Heart right ventricle (tissue), 16 donors: ENCODE data around the gene ELL3. TPM values are rescaled to one million over a fixed set of nuclear protein-coding genes. Genes with fewer than 3 reads are reported as not detected.
A peak's percentile ranks its signal among the peaks of the same experiment; 100 is the strongest.

Experiments
- ATAC-seq, 8 donors: fragments of 200-7000 bp; cut with Tn5 transposase; one replicate each; pipeline ENCODE4 v1.9.1; 2020; ENCODE audit warnings: mild to moderate bottlenecking in 8 of 8, moderate library complexity in 8 of 8, moderate number of reproducible peaks in 1 of 8
- DNase-seq, 2 donors: peaks; one replicate each; pipeline ENCODE4 v3.0.0-alpha.2; 2020
- H3K27ac ChIP-seq, 10 donors: fragments of 200-600 bp; sonication (generic) in 2 of 10; one replicate each; pipeline versions ENCODE4 v1.5.0 to v1.8.0; 2020 to 2022; ENCODE audit warnings: mild to moderate bottlenecking in 3 of 10
- H3K27me3 ChIP-seq, 7 donors: fragments of 200-600 bp; one replicate each; pipeline ENCODE4 v1.8.0; 2021 to 2022; ENCODE audit warnings: mild to moderate bottlenecking in 2 of 7
- H3K36me3 ChIP-seq, 9 donors: fragments of 200-600 bp; sonication (generic) in 1 of 9; one replicate each; pipeline versions ENCODE4 v1.5.0 to v1.8.0; 2020 to 2022; ENCODE audit warnings: mild to moderate bottlenecking in 2 of 9
- H3K4me1 ChIP-seq, 9 donors: fragments of 200-600 bp; sonication (generic) in 1 of 9; one replicate each; pipeline versions ENCODE4 v1.5.0 to v1.8.0; 2020 to 2022; ENCODE audit warnings: mild to moderate bottlenecking in 4 of 9
- H3K4me3 ChIP-seq, 10 donors: fragments of 200-600 bp; sonication (generic) in 2 of 10; one replicate each; pipeline versions ENCODE4 v1.5.0 to v1.8.0; 2020 to 2022; ENCODE audit warnings: mild to moderate bottlenecking in 7 of 10, moderate library complexity in 2 of 10
- H3K9me3 ChIP-seq, 11 donors: fragments of 200-600 bp in 10 of 11; sonication (generic) in 2 of 11; one replicate each; pipeline versions ENCODE4 v1.5.0 to v1.8.0; 2013 to 2022; ENCODE audit warnings: mild to moderate bottlenecking in 2 of 11, control low read depth in 1 of 11, moderate library complexity in 1 of 11
- CTCF ChIP-seq, 9 donors: fragments of 200-600 bp; sonication (generic) in 2 of 9; IDR thresholded peaks; one replicate each; pipeline versions ENCODE4 v1.5.0 to v1.8.0; 2021 to 2022; ENCODE audit warnings: antibody characterized with exemption in 9 of 9, mild to moderate bottlenecking in 5 of 9, moderate library complexity in 1 of 9
- WGBS, 2 donors: extraction: QIAGEN DNeasy Blood & Tissue Kit; methylation state at CpG; one replicate each; pipeline ENCODE4 v1.1.7; 2013; ENCODE audit warnings: inconsistent platforms in 1 of 2; 5-methylcytosine and 5-hydroxymethylcytosine counted together
- intact Hi-C, 10 donors: fragments of 100-400 bp; cut with DNase I; formaldehyde crosslinking; loops; one replicate each; pipeline versions ENCODE4 v1.11.1 to v1.14.2; 2022
- polyA plus RNA-seq, 2 donors: library from polyadenylated mRNA; stranded (reverse); fragments of 200-250 nt; gene quantifications; one replicate each; pipeline ENCODE4 v1.2.3, GENCODE V29; 2013
- total RNA-seq, 10 donors: library from RNA; stranded (reverse); fragmentation: NEBNext Ultra II Directional in 3 of 10; extraction: Animal tissue kit (Norgen Biotek cat#: 25700) in 3 of 10; gene quantifications; one replicate each; pipeline versions ENCODE4 v1.2.1 to v1.2.4, GENCODE V29; 2021 to 2023
- donor health status: Arrhythmogenic right ventricular cardiomyopathy.
- donor health status: ischemic (EF 13 %, LVEDD 7.1; RV severe dilation, severe dysfunction).
- donor health status: healthy with polysubstance abuse.
- donor health status: DM: no; HTN: yes; CAD: no.
- donor health status: DM: no; HTN: no; CAD: no.
- donor health status: ischemic (EF 25% LVEDD 6.9; RV normal size, moderate dysfunction).
- donor health status: ischemic (EF 25% LVEDD 5.7; RV mildly dilated, moderate dysfunction).
- donor health status: healthy.
- donor health status: DM: yes; HTN: yes; CAD: no.
- donor health status: Ischemic cardiomyopathy.
- donor health status: ischemic (EF 35%, LVEDD 5.7; RV mildly dilated, moderate dysfunction).
- donor health status: nonischemic (EF 11% LVEDD 7.7; RV severe dilation, severe dysfunction).
- donor health status: DM: yes; HTN: yes; CAD: no.
- donor health status: PGD.
- donor health status: ischemic (EF 29% LVEDD 5.4; RV normal size, mild dysfunction).
- donor health status: nonischemic (EF 23%, LVEDD 6.1; RV moderate dilation, normal function).

ELL3 gene
- total and polyA plus RNA-seq, 12 donors = 0.25 to 1.6 (median 0.85) TPM

- Histone ChIP-seq H3K4me1 (peaks cover 1 to 33% (median 10%) of the 10 kb centered on the region in 9 donors), H3K27me3 (no peaks in the 10 kb centered on the region), H3K9me3 (no peaks in the 10 kb centered on the region), H3K4me3 (no peak overlapping the region), H3K27ac (no peak overlapping the region), H3K36me3 (peaks cover 0 to 68% (median 56%) of the 10 kb centered on the region in 9 donors)
- DNase-seq (no peak), ATAC-seq (no peak)
- TF ChIP-seq CTCF (IDR thresholded peaks at IDR 0.05) = no peak
- intact Hi-C loops = no loop called here
Observed at GRCh38 chr15:43772624-43773023, 4.1 kb downstream of the ELL3 start.

- TF ChIP-seq CTCF (IDR thresholded peaks at IDR 0.05) = no peak
- 80 to 82% methylated on average over 2 of the region's 2 CpGs for WGBS, 2 donors
- peak overlapping the region in 1 of 10 donors; percentile 41 for H3K27ac ChIP-seq
Observed at GRCh38 chr15:43771816-43772215, 5.0 kb downstream of the ELL3 start.

GRCh38 chr15:43769584-43770228 lies 7.1 kb downstream of the ELL3 start:
- peak in 7 of 8 donors; percentile 30 to 62 (median 37) for ATAC-seq
- no peak overlapping the region for H3K27ac ChIP-seq
- peaks cover 0 to 97% (median 84%) of the 10 kb centered on the region in 9 donors for H3K36me3 ChIP-seq
- 70 to 73% methylated on average over 5 of the region's 5 CpGs for WGBS, 2 donors
- no peaks in the 10 kb centered on the region for H3K27me3 ChIP-seq
- no peak overlapping the region for H3K4me3 ChIP-seq
- no peaks in the 10 kb centered on the region for H3K9me3 ChIP-seq
- intact Hi-C loops = no loop called here
- peak; percentile 38 to 48 for DNase-seq
- peaks cover 0 to 22% (median 0%) of the 10 kb centered on the region in 9 donors for H3K4me1 ChIP-seq
- TF ChIP-seq CTCF (IDR thresholded peaks at IDR 0.05) = peak; percentile 61 to 87 (median 78)

More at GRCh38 chr15:43771816-43772215, 5.0 kb downstream of the ELL3 start:
- no peak overlapping the region for H3K4me3 ChIP-seq
- intact Hi-C loops = no loop called here
- no peaks in the 10 kb centered on the region for H3K9me3 ChIP-seq
- ATAC-seq = peak in 1 of 8 donors; percentile 38
- H3K4me1 ChIP-seq = peaks cover 0 to 30% (median 7%) of the 10 kb centered on the region in 9 donors
- peaks cover 0 to 76% (median 65%) of the 10 kb centered on the region in 9 donors for H3K36me3 ChIP-seq
- DNase-seq = no peak
- no peaks in the 10 kb centered on the region for H3K27me3 ChIP-seq

- intact Hi-C loops = no loop called here
- peaks cover 0 to 11% (median 0%) of the 10 kb centered on the region in 9 donors for H3K4me1 ChIP-seq
- H3K36me3 ChIP-seq = peaks cover 0 to 100% (median 77%) of the 10 kb centered on the region in 9 donors
- no peak overlapping the region for H3K4me3 ChIP-seq
- ATAC-seq = no peak
- no peaks in the 10 kb centered on the region for H3K27me3 ChIP-seq
- peak overlapping the region in 2 of 10 donors; percentile 8 to 26 for H3K27ac ChIP-seq
- 48 to 52% methylated on average over 2 of the region's 2 CpGs for WGBS, 2 donors
- TF ChIP-seq CTCF (IDR thresholded peaks at IDR 0.05) = no peak
- no peak for DNase-seq
- H3K9me3 ChIP-seq = no peaks in the 10 kb centered on the region
Observed at GRCh38 chr15:43763819-43764446, 12.8 kb downstream of the ELL3 start.
